K562 (cell line): Measurements from ENCODE around the gene NPR2. TPM values are rescaled to one million over a fixed set of nuclear protein-coding genes. Genes with fewer than 3 reads are reported as not detected.

Source experiments
- ATAC-seq: fragments of 200-7000 bp; cut with Tn5 transposase; 3 replicates; pipeline ENCODE4 v1.9.1; 2020; ENCODE audit warnings: moderate library complexity
- BruUV-seq: library from RNA; stranded (reverse); fragments of 400-500 nt; replicated peaks from 2 replicates; lab custom pipeline; 2021; lab: Mats Ljungman, UMichigan
- CTCF ChIA-PET: fragments of 300-600 bp; formaldehyde crosslinking; extraction: SDS; loops from one replicate; lab custom pipeline; 2021; ENCODE audit warnings: low intra/inter-chr PET ratio; lab: Yijun Ruan, JAX
- POLR2A ChIA-PET: fragments of 300-600, 350-650 bp; sonication (Branson Sonifier 250); formaldehyde crosslinking; extraction: SDS; loops from one replicate; lab custom pipeline; 2021; ENCODE audit warnings: antibody characterized with exemption, inconsistent platforms; lab: Yijun Ruan, JAX
- DNase-seq, 4 experiments: peaks; one replicate each; pipeline versions ENCODE4 v3.0.0 to v3.0.0-alpha.2; 2011 to 2018; ENCODE audit warnings: low spot score in 3 of 4, mixed read lengths in 3 of 4; ENCODE audit errors: extremely low read depth in 1 of 4
- FAIRE-seq: peaks from 2 replicates; lab custom pipeline; 2011; peaks lifted over from hg19 to GRCh38; lab: Jason Lieb, UNC
- H2AFZ ChIP-seq: 2 replicates; pipeline ENCODE4 v1.6.0; 2011; ENCODE audit warnings: low read depth, low read length, control low read depth, inconsistent platforms
- H3K27ac ChIP-seq: fragments of 200-600 bp; 3 replicates; pipeline ENCODE4 v1.8.0; 2011; ENCODE audit warnings: low read depth, mild to moderate bottlenecking, control low read depth, inconsistent platforms, low read length, moderate library complexity, mixed read lengths; ENCODE audit errors: extremely low read depth
- H3K27me3 ChIP-seq, 2 experiments: fragments of 300-600 bp in 1 of 2; 2 replicates in 1 of 2; 3 replicates in 1 of 2; pipeline versions ENCODE4 v1.6.0 to v1.8.0; 2011; ENCODE audit warnings: inconsistent platforms in 2 of 2, low read length in 2 of 2, mild to moderate bottlenecking in 1 of 2, mixed read lengths in 1 of 2, moderate library complexity in 1 of 2; ENCODE audit not compliant: control insufficient read depth in 2 of 2, insufficient read depth in 2 of 2
- H3K36me3 ChIP-seq: fragments of 300-600 bp; 3 replicates; pipeline ENCODE4 v1.8.0; 2011; ENCODE audit warnings: mild to moderate bottlenecking, low read length, inconsistent platforms; ENCODE audit not compliant: control insufficient read depth, insufficient read depth
- H3K4me1 ChIP-seq, 2 experiments: fragments of 200-600 bp in 1 of 2; replicated peaks in 1 of 2; 2 replicates in 1 of 2; 3 replicates in 1 of 2; pipeline versions ENCODE4 v1.5.1 to v1.8.0; 2011; ENCODE audit warnings: inconsistent platforms in 2 of 2, low read length in 2 of 2, mild to moderate bottlenecking in 1 of 2, mixed read lengths in 1 of 2, moderate library complexity in 1 of 2; ENCODE audit not compliant: control insufficient read depth in 2 of 2, insufficient read depth in 2 of 2
- H3K4me2 ChIP-seq: 2 replicates; pipeline ENCODE4 v1.6.1; 2011; ENCODE audit warnings: low read length, control low read depth, inconsistent platforms, mixed read lengths; ENCODE audit not compliant: insufficient read depth
- H3K4me3 ChIP-seq: fragments of 200-600 bp; sonication (generic), shearing (Covaris generic); 2 replicates; pipeline ENCODE4 v1.5.1; 2016; ENCODE audit warnings: control low read depth, inconsistent platforms
- H3K79me2 ChIP-seq: fragments of 200-600 bp; 3 replicates; pipeline ENCODE4 v1.8.0; 2011; ENCODE audit warnings: low read length, inconsistent platforms; ENCODE audit not compliant: control insufficient read depth, insufficient read depth
- H3K9ac ChIP-seq, 2 experiments: 2 replicates each; pipeline versions ENCODE4 v1.6.0 to v1.6.1; 2011; ENCODE audit warnings: low read depth in 2 of 2, low read length in 2 of 2, control low read depth in 1 of 2, inconsistent platforms in 1 of 2, mild to moderate bottlenecking in 1 of 2, mixed read lengths in 1 of 2; ENCODE audit not compliant: insufficient read depth in 1 of 2
- H3K9me1 ChIP-seq: one replicate; pipeline ENCODE4 v1.6.0; 2011; ENCODE audit warnings: inconsistent platforms, mild to moderate bottlenecking, low read length, moderate library complexity; ENCODE audit not compliant: control insufficient read depth, insufficient read depth
- H3K9me3 ChIP-seq: replicated peaks from 2 replicates; pipeline ENCODE4 v1.5.1; 2011; ENCODE audit warnings: low read depth, low read length, inconsistent platforms; ENCODE audit not compliant: control insufficient read depth, insufficient read depth
- H4K20me1 ChIP-seq: replicated peaks from 2 replicates; pipeline ENCODE4 v1.6.1; 2011; ENCODE audit warnings: low read length, inconsistent platforms, mixed read lengths; ENCODE audit not compliant: control insufficient read depth, insufficient read depth
- ARID1B ChIP-seq: fragments of 450-650 bp; IDR thresholded peaks from 2 replicates; pipeline ENCODE4 v1.6.1; 2016; ENCODE audit warnings: antibody characterized with exemption, mild to moderate bottlenecking, inconsistent platforms
- CBX8 ChIP-seq: fragments of 200-600 bp; sonication (generic); IDR thresholded peaks from 2 replicates; pipeline ENCODE4 v1.6.1; 2012; ENCODE audit warnings: borderline replicate concordance, mixed run types, low read depth, mild to moderate bottlenecking, moderate library complexity, mixed read lengths, low read length, control low read depth, inconsistent platforms; ENCODE audit not compliant: poor library complexity, severe bottlenecking; ENCODE audit errors: extremely low read depth
- CREB1 ChIP-seq, 2 experiments: sonication (generic) in 1 of 2; formaldehyde crosslinking in 1 of 2; IDR thresholded peaks; 2 replicates each; pipeline versions ENCODE4 v1.6.1 to v1.8.0; 2012 to 2022; ENCODE audit warnings: inconsistent platforms in 1 of 2, mild to moderate bottlenecking in 1 of 2, missing genetic modification reagents in 1 of 2, moderate library complexity in 1 of 2
- DIDO1 ChIP-seq: fragments of 450-650 bp; IDR thresholded peaks from 2 replicates; pipeline ENCODE4 v1.6.1; 2016; ENCODE audit warnings: low read depth, missing biosample characterization, missing genetic modification characterization
- ETV1 ChIP-seq: fragments of 450-650 bp; conservative IDR thresholded peaks from 2 replicates; pipeline ENCODE4 v1.6.1; 2016; ENCODE audit warnings: missing genetic modification characterization, control low read depth, low read depth, missing compliant biosample characterization
- NKRF ChIP-seq: fragments of 450-650 bp; IDR thresholded peaks from 2 replicates; pipeline ENCODE4 v1.6.1; 2016; ENCODE audit warnings: borderline replicate concordance
- SMARCA5 ChIP-seq: fragments of 450-650 bp; IDR thresholded peaks from 2 replicates; pipeline ENCODE4 v1.6.1; 2016
- TCF15 ChIP-seq: fragments of 250-450 bp; sonication (Bioruptor Pico); IDR thresholded peaks from 2 replicates; pipeline ENCODE4 v1.8.0; 2022; ENCODE audit warnings: moderate library complexity, mild to moderate bottlenecking, inconsistent platforms
- ZKSCAN3 ChIP-seq: fragments of 250-450 bp; sonication (Bioruptor Pico); IDR thresholded peaks from 2 replicates; pipeline ENCODE4 v1.4.0; 2020
- WGBS: fragments of 100-300 bp; shearing (Covaris generic); methylation state at CpG from one replicate; pipeline ENCODE4 v1.1.6; 2016; ENCODE audit warnings: low coverage, mixed read lengths; ENCODE audit not compliant: insufficient coverage; ENCODE audit errors: missing lambda C conversion rate; 5-methylcytosine and 5-hydroxymethylcytosine counted together
- in situ Hi-C: fragments of 300-500 bp; cut with MboI; formaldehyde crosslinking; loops from 4 replicates; pipeline ENCODE4 v1.15.0; 2018; ENCODE audit warnings: inconsistent platforms, mixed read lengths
- intact Hi-C: fragments of 100-400 bp; cut with micrococcal nuclease; formaldehyde crosslinking; loops from 2 replicates; pipeline ENCODE4 v1.14.2; 2022
- polyA plus RNA-seq, 8 experiments: library from polyadenylated mRNA; depleted of rRNA in 4 of 8; stranded (reverse) in 5 of 8; unstranded in 3 of 8; fragments of >200 nt; fragmentation: Nextera tagmentation in 2 of 8; fragmentation: Illumina TruSeq in 1 of 8; extraction: Ambion mirVana in 2 of 8; extraction: Trizol in 1 of 8; gene quantifications; 2 replicates each; pipeline versions ENCODE4 v1.2.1 to v1.2.3, GENCODE V29; 2011 to 2014; ENCODE audit warnings: inconsistent platforms in 1 of 8, missing spikeins in 1 of 8
- total RNA-seq, 7 experiments: library from RNA; depleted of rRNA in 6 of 7; stranded (reverse); fragments of >200 nt in 6 of 7; fragmentation: Illumina TruSeq in 2 of 7; extraction: Trizol in 2 of 7; gene quantifications; 2 replicates each; pipeline versions ENCODE4 v1.2.1 to v1.2.3, GENCODE V29; 2011 to 2021; ENCODE audit warnings: low replicate concordance in 1 of 7

NPR2 gene
- total and polyA plus RNA-seq, 9 of the 15 experiments (the other 6 are each of a cell fraction or from before 2014, with no cell fraction given), result 2.4 to 12.9 (median 6.0) TPM

- BruUV-seq, result no TSS peak
- Histone ChIP-seq H3K36me3 (peaks cover 40% of the 10 kb centered on the region; the same call in 2 of the 3 replicates), H3K4me3 (peak overlapping the region; percentile 95), H2AFZ (no peak overlapping the region), H3K27ac (peak overlapping the region; percentile 91; the same call in 2 of the 3 replicates), H3K9me3 (no peaks in the 10 kb centered on the region), H3K9ac (peak overlapping the region; percentile 68 to 86; a peak in 3 of 4 replicates), H3K27me3 (no peaks in the 10 kb centered on the region), H3K9me1 (peaks cover 6% of the 10 kb centered on the region), H3K79me2 (peaks cover 48% of the 10 kb centered on the region), H4K20me1 (peaks cover 19% of the 10 kb centered on the region), H3K4me1 (peaks cover 8 to 23% of the 10 kb centered on the region in 2 experiments; a peak in 4 of 5 replicates), H3K4me2 (peak overlapping the region; percentile 93)
- FAIRE-seq (no peak), ATAC-seq (no peak), DNase-seq (no peak)
- ChIA-PET CTCF (no interaction called here), POLR2A (interaction anchor here (0.8 to 3.9 kb wide), 4 partner anchors 9 to 89 kb away, joined by 3 to 17 read pairs (median 3); no protein-coding TSS in a partner anchor)
- TF ChIP-seq ZKSCAN3, result no peak
- no peak for TF ChIP-seq DIDO1 (tag)
- TF ChIP-seq NKRF, result no peak
- no peak for TF ChIP-seq TCF15
- TF ChIP-seq SMARCA5, result no peak
- TF ChIP-seq ARID1B, result no peak
- TF ChIP-seq ETV1 (tag), result no peak
- TF ChIP-seq CREB1 (IDR thresholded peaks at IDR 0.05), result no peak
- no peak for TF ChIP-seq CREB1 (CRISPR knock-in tag; IDR thresholded peaks at IDR 0.05)
- TF ChIP-seq CBX8, result no peak
- in situ Hi-C loops (no loop called here), intact Hi-C loops (no loop called here)
- WGBS, result 86% methylated on average over 2 of the region's 4 CpGs
These were observed 41.2 kb upstream of the NPR2 start for GRCh38 chr9:35750256-35750531.
